Esophagus squamous epithelium (tissue), 5 donors: ENCODE measurements around the gene KDM4C. TPM values are rescaled to one million over a fixed set of nuclear protein-coding genes. Genes with fewer than 3 reads are reported as not detected.
A peak's percentile ranks its signal among the peaks of the same experiment; 100 is the strongest.

ENCODE experiments used
- DNase-seq: peaks from one replicate; lab custom pipeline; 2025; lab: John Stamatoyannopoulos, UW
- H3K27ac ChIP-seq, 4 donors: fragments of 200-600 bp; sonication (generic); one replicate each; pipeline ENCODE4 v1.5.1; 2016 to 2019; ENCODE audit warnings: mild to moderate bottlenecking in 1 of 4
- H3K27me3 ChIP-seq, 4 donors: fragments of 200-600 bp; sonication (generic); 1 replicate in 3 of 4; 2 replicates in 1 of 4; pipeline versions ENCODE4 v1.5.1 to v1.6.0; 2017 to 2021; ENCODE audit warnings: antibody characterized with exemption in 1 of 4
- H3K36me3 ChIP-seq, 3 donors: fragments of 200-600 bp; sonication (generic); one replicate each; pipeline ENCODE4 v1.5.1; 2016 to 2019
- H3K4me1 ChIP-seq, 3 donors: fragments of 200-600 bp; sonication (generic); one replicate each; pipeline ENCODE4 v1.5.1; 2017 to 2019
- H3K4me3 ChIP-seq, 4 donors: fragments of 200-600 bp; sonication (generic); 1 replicate in 3 of 4; 2 replicates in 1 of 4; pipeline ENCODE4 v1.5.1; 2016 to 2019; ENCODE audit warnings: mild to moderate bottlenecking in 2 of 4, moderate library complexity in 1 of 4
- H3K9me3 ChIP-seq, 3 donors: fragments of 200-600 bp; sonication (generic); one replicate each; pipeline ENCODE4 v1.5.1; 2016 to 2019
- POLR2A ChIP-seq, 4 donors: fragments of 450-650 bp; IDR thresholded peaks; one replicate each; pipeline ENCODE4 v1.6.1; 2017; ENCODE audit warnings: antibody characterized with exemption in 4 of 4, mild to moderate bottlenecking in 4 of 4, moderate library complexity in 3 of 4
- WGBS, 2 donors: methylation state at CpG; one replicate each; pipeline ENCODE4 v1.1.5; 2018; 5-methylcytosine and 5-hydroxymethylcytosine counted together
- intact Hi-C: fragments of 100-400 bp; cut with DNase I; formaldehyde crosslinking; loops from one replicate; pipeline ENCODE4 v1.15.0; 2022
- total RNA-seq, 4 donors: library from RNA; depleted of rRNA; stranded (reverse); fragments of >200 nt; gene quantifications; one replicate each; pipeline ENCODE4 v1.1.0, GENCODE V29; 2016
- TF ChIP-seq, protein P1 (sequence below), 6 experiments: fragments of 450-650 bp in 4 of 6; fragments of 200-600 bp in 2 of 6; sonication (generic) in 2 of 6; IDR thresholded peaks; one replicate each; pipeline ENCODE4 v1.5.1; 2016 to 2019; ENCODE audit warnings: antibody characterized with exemption in 6 of 6, mild to moderate bottlenecking in 4 of 6, moderate library complexity in 4 of 6
- donor health status: DM: yes; HTN: yes; CAD: no.

The KDM4C gene
- total RNA-seq, 4 donors from 2014 or later: 12.5 to 43.9 (median 22.9) TPM

DNA sequence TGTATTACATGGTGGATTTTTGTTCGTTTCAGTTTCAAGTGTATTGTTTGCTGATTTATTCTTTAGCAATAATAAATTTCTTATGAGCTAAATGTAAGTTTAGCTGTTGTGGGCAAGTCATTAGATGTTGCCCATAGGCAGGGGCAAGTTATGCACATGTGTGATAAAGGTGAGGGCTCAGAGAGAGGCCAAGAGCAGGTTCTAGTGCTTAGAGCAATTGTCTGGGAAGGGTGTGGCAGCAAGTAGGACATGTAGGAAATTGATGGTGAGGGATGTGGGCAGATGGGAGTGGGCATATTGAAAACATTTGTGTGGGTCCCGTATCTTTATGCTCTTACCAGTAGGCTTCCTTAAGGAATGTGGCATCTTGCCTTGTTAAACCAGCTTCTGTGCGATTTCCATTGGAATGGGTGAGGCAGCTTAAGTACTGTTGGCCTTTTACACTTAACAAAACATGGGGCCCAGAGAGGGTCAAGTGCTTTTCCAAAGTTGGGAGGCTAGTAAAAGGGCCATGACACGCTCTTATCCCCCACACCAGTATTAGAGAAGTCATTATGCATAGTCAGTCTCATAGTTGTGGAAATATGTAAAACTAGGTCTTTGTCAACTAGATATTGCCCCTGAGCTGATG is 60.6 kb downstream of the KDM4C start:
- intact Hi-C loops: no loop called here
- Histone ChIP-seq H3K27ac (no peak overlapping the region), H3K9me3 (no peaks in the 10 kb centered on the region), H3K27me3 (no peaks in the 10 kb centered on the region), H3K4me3 (no peak overlapping the region), H3K36me3 (peaks cover 0 to 32% (median 10%) of the 10 kb centered on the region in 3 donors), H3K4me1 (no peaks in the 10 kb centered on the region)
- DNase-seq: no peak
- no peak for TF ChIP-seq POLR2A (IDR thresholded peaks at IDR 0.05)
- TF ChIP-seq, protein P1, sequence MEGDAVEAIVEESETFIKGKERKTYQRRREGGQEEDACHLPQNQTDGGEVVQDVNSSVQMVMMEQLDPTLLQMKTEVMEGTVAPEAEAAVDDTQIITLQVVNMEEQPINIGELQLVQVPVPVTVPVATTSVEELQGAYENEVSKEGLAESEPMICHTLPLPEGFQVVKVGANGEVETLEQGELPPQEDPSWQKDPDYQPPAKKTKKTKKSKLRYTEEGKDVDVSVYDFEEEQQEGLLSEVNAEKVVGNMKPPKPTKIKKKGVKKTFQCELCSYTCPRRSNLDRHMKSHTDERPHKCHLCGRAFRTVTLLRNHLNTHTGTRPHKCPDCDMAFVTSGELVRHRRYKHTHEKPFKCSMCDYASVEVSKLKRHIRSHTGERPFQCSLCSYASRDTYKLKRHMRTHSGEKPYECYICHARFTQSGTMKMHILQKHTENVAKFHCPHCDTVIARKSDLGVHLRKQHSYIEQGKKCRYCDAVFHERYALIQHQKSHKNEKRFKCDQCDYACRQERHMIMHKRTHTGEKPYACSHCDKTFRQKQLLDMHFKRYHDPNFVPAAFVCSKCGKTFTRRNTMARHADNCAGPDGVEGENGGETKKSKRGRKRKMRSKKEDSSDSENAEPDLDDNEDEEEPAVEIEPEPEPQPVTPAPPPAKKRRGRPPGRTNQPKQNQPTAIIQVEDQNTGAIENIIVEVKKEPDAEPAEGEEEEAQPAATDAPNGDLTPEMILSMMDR (IDR thresholded peaks at IDR 0.05): no peak
- 89 to 94% methylated on average over 4 of the region's 4 CpGs for WGBS, 2 donors

DNA sequence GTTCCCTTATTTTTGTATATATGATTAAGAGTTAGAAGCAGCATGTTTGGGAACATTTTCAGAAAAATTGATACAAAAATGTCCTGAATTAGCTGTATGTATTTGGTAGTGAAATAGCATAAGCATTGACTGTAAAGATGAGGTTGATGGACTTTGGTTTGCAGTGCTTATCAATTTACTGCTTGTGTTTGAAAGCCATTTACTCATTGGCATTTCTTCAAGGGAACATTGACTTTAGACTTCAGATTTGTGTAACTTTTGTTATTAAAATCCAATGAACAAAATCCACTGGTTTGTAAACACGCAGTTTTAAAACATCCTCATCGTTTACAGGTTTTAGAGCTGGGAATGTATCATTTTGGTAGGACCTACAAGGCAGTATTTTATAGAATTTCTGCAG is 61.3 kb downstream of the KDM4C start:
- intact Hi-C loops: no loop called here
- WGBS, 2 donors: 87 to 91% methylated on average over 2 of the region's 2 CpGs
- TF ChIP-seq POLR2A (IDR thresholded peaks at IDR 0.05): no peak
- TF ChIP-seq, protein P1 (IDR thresholded peaks at IDR 0.05): no peak

DNA sequence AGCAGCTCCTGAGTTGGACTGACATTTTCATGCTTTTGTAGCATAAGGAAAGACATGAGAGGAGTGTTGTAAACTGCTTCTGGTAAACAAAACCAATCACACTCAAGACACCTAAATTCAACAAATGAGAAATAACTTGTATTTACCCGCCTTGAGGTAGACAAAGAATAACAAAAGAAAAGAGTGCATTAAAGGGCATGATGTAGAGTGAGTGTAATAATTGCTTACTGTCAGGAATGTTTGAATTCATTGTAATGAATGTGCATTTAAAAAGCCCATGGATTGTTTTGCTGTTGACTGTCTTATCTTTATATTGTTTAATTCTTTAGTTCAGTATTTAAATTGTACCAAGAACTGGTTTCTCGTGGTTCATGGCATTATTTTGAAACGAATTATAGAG is 61.8 kb downstream of the KDM4C start:
- intact Hi-C loops: no loop called here
- no peaks in the 10 kb centered on the region for H3K27me3 ChIP-seq
- no peak for TF ChIP-seq POLR2A (IDR thresholded peaks at IDR 0.05)
- TF ChIP-seq, protein P1 (IDR thresholded peaks at IDR 0.05): no peak
- no peaks in the 10 kb centered on the region for H3K9me3 ChIP-seq
- no peak overlapping the region for H3K27ac ChIP-seq
- peaks cover 0 to 42% (median 8%) of the 10 kb centered on the region in 3 donors for H3K36me3 ChIP-seq
- 79 to 87% methylated on average over 3 of the region's 3 CpGs for WGBS, 2 donors
- no peak for DNase-seq
- no peak overlapping the region for H3K4me3 ChIP-seq
- H3K4me1 ChIP-seq: no peaks in the 10 kb centered on the region

More for the DNA sequence above, 61.3 kb downstream of the KDM4C start:
- H3K27ac ChIP-seq: no peak overlapping the region
- peaks cover 0 to 40% (median 10%) of the 10 kb centered on the region in 3 donors for H3K36me3 ChIP-seq
- no peak for DNase-seq
- no peak overlapping the region for H3K4me3 ChIP-seq
- no peaks in the 10 kb centered on the region for H3K27me3 ChIP-seq
- no peaks in the 10 kb centered on the region for H3K4me1 ChIP-seq
- H3K9me3 ChIP-seq: no peaks in the 10 kb centered on the region

DNA sequence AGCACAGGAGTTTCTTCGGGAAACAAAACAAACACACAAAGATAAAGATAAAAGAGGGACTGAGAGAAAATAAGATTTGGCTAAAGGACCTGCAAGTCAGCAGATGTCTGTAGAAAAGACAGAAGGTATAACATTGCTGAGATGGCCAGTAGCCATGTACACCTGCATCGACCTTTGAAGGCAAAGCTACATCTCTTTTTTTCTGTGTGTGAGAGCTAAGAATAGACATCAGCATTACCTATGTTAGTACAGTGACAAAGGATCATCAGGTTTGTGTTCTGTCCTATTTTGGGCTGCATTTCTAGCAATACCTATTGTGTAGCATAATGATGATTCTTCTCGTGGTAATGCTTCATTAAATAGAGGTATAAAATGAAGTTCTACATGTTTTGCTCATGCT is 64.9 kb downstream of the KDM4C start:
- Histone ChIP-seq H3K36me3 (peaks cover 0 to 24% (median 0%) of the 10 kb centered on the region in 3 donors), H3K27ac (no peak overlapping the region), H3K9me3 (no peaks in the 10 kb centered on the region), H3K4me1 (no peaks in the 10 kb centered on the region), H3K27me3 (no peaks in the 10 kb centered on the region), H3K4me3 (no peak overlapping the region)
- intact Hi-C loops: no loop called here
- no peak for DNase-seq
- TF ChIP-seq, protein P1 (IDR thresholded peaks at IDR 0.05): no peak
- no peak for TF ChIP-seq POLR2A (IDR thresholded peaks at IDR 0.05)
- 71 to 80% methylated on average over 3 of the region's 3 CpGs for WGBS, 2 donors

DNA sequence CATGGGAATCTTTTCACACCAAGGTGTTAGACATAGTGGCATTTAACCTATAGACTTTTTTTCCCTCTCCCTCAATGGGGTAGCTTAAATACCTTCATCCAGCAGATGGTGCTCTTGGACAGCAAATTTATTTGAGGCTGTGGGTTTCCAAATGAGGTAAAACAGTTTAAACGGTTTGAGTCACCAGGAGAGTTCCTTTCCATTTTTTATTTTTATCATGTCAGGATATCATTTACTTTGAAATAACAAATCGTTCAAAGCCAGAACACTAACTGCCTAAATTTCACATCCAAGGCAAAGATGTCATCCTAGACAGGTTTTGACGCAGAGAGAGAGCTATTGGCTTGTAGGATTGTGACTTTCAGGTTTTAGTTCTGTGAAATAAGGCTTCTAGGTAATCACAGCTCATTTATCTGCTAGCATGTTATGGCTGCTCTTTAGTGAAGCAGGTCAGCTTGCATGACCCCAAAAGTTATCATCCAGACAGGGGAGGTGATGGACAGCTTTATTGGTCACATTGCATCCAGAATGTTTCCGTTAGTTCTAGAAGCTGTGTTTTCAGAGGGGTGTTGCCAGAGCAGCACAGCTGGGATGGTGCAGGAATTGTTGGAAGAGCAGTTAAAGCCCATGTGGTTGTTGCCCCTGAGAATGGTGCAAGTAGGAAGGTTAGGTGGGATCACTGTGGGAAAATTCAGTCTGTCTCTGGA is 69.8 kb downstream of the KDM4C start:
- intact Hi-C loops: no loop called here
- Histone ChIP-seq H3K36me3 (peaks cover 0 to 44% (median 0%) of the 10 kb centered on the region in 3 donors), H3K4me3 (no peak overlapping the region), H3K27me3 (no peaks in the 10 kb centered on the region), H3K4me1 (no peaks in the 10 kb centered on the region), H3K9me3 (peaks cover 0 to 4% (median 0%) of the 10 kb centered on the region in 3 donors), H3K27ac (no peak overlapping the region)
- no peak for DNase-seq
- 51 to 67% methylated on average over 4 of the region's 4 CpGs for WGBS, 2 donors
- TF ChIP-seq, protein P1 (IDR thresholded peaks at IDR 0.05): peak in 4 of 6 experiments; percentile 19 to 51 (median 26)
- TF ChIP-seq POLR2A (IDR thresholded peaks at IDR 0.05): no peak
